Liver (tissue), 9 donors: ENCODE data around the gene SNX3. TPM values are rescaled to one million over a fixed set of nuclear protein-coding genes. Genes with fewer than 3 reads are reported as not detected.

Source experiments
- DNase-seq: peaks from one replicate; pipeline ENCODE4 v3.0.0-alpha.2; 2017; ENCODE audit warnings: low spot score
- H3K27ac ChIP-seq, 2 donors: one replicate each; pipeline ENCODE4 v1.7.0; 2013; ENCODE audit warnings: inconsistent platforms in 2 of 2, low read length in 2 of 2, control low read depth in 1 of 2, low read depth in 1 of 2, mild to moderate bottlenecking in 1 of 2
- H3K27me3 ChIP-seq, 4 donors: one replicate each; pipeline versions ENCODE4 v1.6.1 to v1.7.0; 2013; ENCODE audit warnings: low read length in 3 of 4, inconsistent platforms in 1 of 4, mild to moderate bottlenecking in 1 of 4, moderate library complexity in 1 of 4; ENCODE audit not compliant: control insufficient read depth in 4 of 4, insufficient read depth in 4 of 4
- H3K36me3 ChIP-seq, 4 donors: one replicate each; pipeline versions ENCODE4 v1.6.1 to v1.7.0; 2013; ENCODE audit warnings: low read length in 3 of 4, mild to moderate bottlenecking in 3 of 4, low read depth in 1 of 4, moderate library complexity in 1 of 4; ENCODE audit not compliant: control insufficient read depth in 4 of 4, insufficient read depth in 3 of 4
- H3K4me1 ChIP-seq, 4 donors: one replicate each; pipeline versions ENCODE4 v1.6.1 to v1.7.0; 2013; ENCODE audit warnings: low read length in 3 of 4, mild to moderate bottlenecking in 3 of 4, moderate library complexity in 1 of 4; ENCODE audit not compliant: control insufficient read depth in 4 of 4, insufficient read depth in 4 of 4
- H3K4me3 ChIP-seq, 3 donors: one replicate each; pipeline versions ENCODE4 v1.6.1 to v1.7.0; 2013; ENCODE audit warnings: low read length in 3 of 3, control low read depth in 1 of 3, low read depth in 1 of 3, mild to moderate bottlenecking in 1 of 3
- H3K9ac ChIP-seq, 2 donors: one replicate each; pipeline ENCODE4 v1.7.0; 2013; ENCODE audit warnings: low read length in 2 of 2, mild to moderate bottlenecking in 2 of 2, moderate library complexity in 2 of 2, control low read depth in 1 of 2, low read depth in 1 of 2
- H3K9me3 ChIP-seq, 4 donors: one replicate each; pipeline versions ENCODE4 v1.6.1 to v1.7.0; 2013; ENCODE audit warnings: low read length in 3 of 4; ENCODE audit not compliant: control insufficient read depth in 4 of 4
- EGR1 ChIP-seq, 2 donors: IDR thresholded peaks; 2 replicates each; pipeline ENCODE4 v1.6.1; 2016 to 2018; ENCODE audit warnings: antibody characterized with exemption in 2 of 2, low read depth in 2 of 2
- FOXA1 ChIP-seq: IDR thresholded peaks from 2 replicates; pipeline ENCODE4 v1.6.1; 2016; ENCODE audit warnings: antibody characterized with exemption
- FOXA2 ChIP-seq: IDR thresholded peaks from 2 replicates; pipeline ENCODE4 v1.6.1; 2016; ENCODE audit warnings: antibody characterized with exemption
- GABPA ChIP-seq, 2 donors: IDR thresholded peaks in 1 of 2; conservative IDR thresholded peaks in 1 of 2; 2 replicates each; pipeline ENCODE4 v1.6.1; 2016; ENCODE audit warnings: antibody characterized with exemption in 2 of 2, mild to moderate bottlenecking in 1 of 2, moderate library complexity in 1 of 2
- HNF4A ChIP-seq, 2 donors: conservative IDR thresholded peaks; 2 replicates each; pipeline ENCODE4 v1.6.1; 2016; ENCODE audit warnings: antibody characterized with exemption in 2 of 2, mild to moderate bottlenecking in 2 of 2
- HNF4G ChIP-seq: IDR thresholded peaks from 2 replicates; pipeline ENCODE4 v1.6.1; 2016; ENCODE audit warnings: antibody characterized with exemption
- JUND ChIP-seq, 2 donors: IDR thresholded peaks; 2 replicates each; pipeline ENCODE4 v1.6.1; 2016; ENCODE audit warnings: antibody characterized with exemption in 2 of 2
- NR2F2 ChIP-seq: IDR thresholded peaks from 2 replicates; pipeline ENCODE4 v1.6.1; 2016; ENCODE audit warnings: antibody characterized with exemption
- RAD21 ChIP-seq, 2 donors: IDR thresholded peaks; 2 replicates each; pipeline ENCODE4 v1.6.1; 2016; ENCODE audit warnings: antibody characterized with exemption in 2 of 2, mild to moderate bottlenecking in 2 of 2
- RXRA ChIP-seq, 2 donors: IDR thresholded peaks; 2 replicates each; pipeline ENCODE4 v1.6.1; 2017 to 2018; ENCODE audit warnings: antibody characterized with exemption in 2 of 2, mild to moderate bottlenecking in 1 of 2
- SP1 ChIP-seq: IDR thresholded peaks from 2 replicates; pipeline ENCODE4 v1.6.1; 2018; ENCODE audit warnings: antibody characterized with exemption, mild to moderate bottlenecking
- TAF1 ChIP-seq: conservative IDR thresholded peaks from 2 replicates; pipeline ENCODE4 v1.6.1; 2016; ENCODE audit warnings: antibody characterized with exemption, mild to moderate bottlenecking
- YY1 ChIP-seq: IDR thresholded peaks from 2 replicates; pipeline ENCODE4 v1.6.1; 2016; ENCODE audit warnings: antibody characterized with exemption, mild to moderate bottlenecking
- WGBS: extraction: QIAGEN DNeasy Blood & Tissue Kit; methylation state at CpG from one replicate; pipeline ENCODE4 v1.1.7; 2013; 5-methylcytosine and 5-hydroxymethylcytosine counted together
- polyA plus RNA-seq, 2 donors: library from polyadenylated mRNA; stranded (reverse) in 1 of 2; unstranded in 1 of 2; fragments of 200-250 nt in 1 of 2; fragments of >200 nt in 1 of 2; fragmentation: Nextera tagmentation in 1 of 2; extraction: Ambion mirVana in 1 of 2; gene quantifications; one replicate each; pipeline versions ENCODE4 v1.2.1 to v1.2.3, GENCODE V29; 2013 to 2015
- total RNA-seq, 2 donors: library from RNA; depleted of rRNA; stranded (reverse); fragments of >200 nt; gene quantifications; one replicate each; pipeline ENCODE4 v1.2.3, GENCODE V29; 2014
- TF ChIP-seq, protein P1 (sequence below): IDR thresholded peaks from 2 replicates; pipeline ENCODE4 v1.6.1; 2016; ENCODE audit warnings: antibody characterized with exemption
- TF ChIP-seq, protein P2 (sequence below): fragments of 150-350 bp; IDR thresholded peaks from 2 replicates; pipeline ENCODE4 v1.5.1; 2017; ENCODE audit warnings: improper control_type of control experiment, low read depth, low read length; ENCODE audit not compliant: missing input control
- TF ChIP-seq, protein P3 (sequence below): IDR thresholded peaks from 2 replicates; pipeline ENCODE4 v1.6.1; 2016; ENCODE audit warnings: antibody characterized with exemption
- TF ChIP-seq, protein P4 (sequence below): IDR thresholded peaks from 2 replicates; pipeline ENCODE4 v1.6.1; 2016; ENCODE audit warnings: antibody characterized with exemption
- TF ChIP-seq, protein P5 (sequence below): IDR thresholded peaks from 2 replicates; pipeline ENCODE4 v1.6.1; 2016; ENCODE audit warnings: antibody characterized with exemption, mild to moderate bottlenecking
- donor health status: healthy.
- donor health status: healthy.
- donor health status: healthy.
- donor health status: healthy.
- donor health status: healthy.

SNX3 gene
- total and polyA plus RNA-seq, 4 donors: 67.9 to 161 (median 111) TPM

DNA sequence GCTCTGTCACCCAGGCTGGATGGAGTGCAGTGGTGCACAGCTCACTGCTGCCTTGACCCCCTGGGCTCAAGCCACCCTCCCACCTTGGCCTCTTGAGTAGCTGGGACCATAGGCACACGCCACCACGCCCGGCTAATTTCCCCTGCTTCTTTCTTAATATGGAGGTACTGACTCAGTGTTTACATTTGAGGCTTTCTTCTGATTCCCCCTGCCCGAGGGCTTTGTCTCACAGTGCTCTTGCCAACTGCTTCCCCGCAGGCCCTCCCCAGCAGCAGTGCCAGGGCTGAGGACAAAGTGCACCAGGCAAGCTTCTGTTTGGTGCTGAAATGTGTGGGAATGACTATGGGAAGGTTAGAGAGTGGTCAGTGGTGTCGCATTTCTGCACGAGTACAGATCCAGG is 60.2 kb downstream of the SNX3 start:
- no peak for DNase-seq
- peak overlapping the region in 1 of 2 donors; percentile 67 for H3K27ac ChIP-seq
- peaks cover 1 to 11% (median 7%) of the 10 kb centered on the region in 4 donors for H3K4me1 ChIP-seq
- no peak overlapping the region for H3K9ac ChIP-seq
- no peaks in the 10 kb centered on the region for H3K9me3 ChIP-seq
- TF ChIP-seq GABPA (IDR thresholded peaks at IDR 0.05 in 1 of 2, conservative IDR thresholded peaks at IDR 0.05 in 1 of 2): peak in 1 of 2 donors; percentile 29
- no peak for TF ChIP-seq TAF1
- TF ChIP-seq, protein P1, sequence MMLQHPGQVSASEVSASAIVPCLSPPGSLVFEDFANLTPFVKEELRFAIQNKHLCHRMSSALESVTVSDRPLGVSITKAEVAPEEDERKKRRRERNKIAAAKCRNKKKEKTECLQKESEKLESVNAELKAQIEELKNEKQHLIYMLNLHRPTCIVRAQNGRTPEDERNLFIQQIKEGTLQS: no peak
- TF ChIP-seq JUND (IDR thresholded peaks at IDR 0.05): peak; percentile 23 to 69
- no peak for TF ChIP-seq FOXA1
- TF ChIP-seq NR2F2: no peak
- TF ChIP-seq HNF4A (conservative IDR thresholded peaks at IDR 0.05): peak; percentile 92 to 93
- TF ChIP-seq, protein P2, sequence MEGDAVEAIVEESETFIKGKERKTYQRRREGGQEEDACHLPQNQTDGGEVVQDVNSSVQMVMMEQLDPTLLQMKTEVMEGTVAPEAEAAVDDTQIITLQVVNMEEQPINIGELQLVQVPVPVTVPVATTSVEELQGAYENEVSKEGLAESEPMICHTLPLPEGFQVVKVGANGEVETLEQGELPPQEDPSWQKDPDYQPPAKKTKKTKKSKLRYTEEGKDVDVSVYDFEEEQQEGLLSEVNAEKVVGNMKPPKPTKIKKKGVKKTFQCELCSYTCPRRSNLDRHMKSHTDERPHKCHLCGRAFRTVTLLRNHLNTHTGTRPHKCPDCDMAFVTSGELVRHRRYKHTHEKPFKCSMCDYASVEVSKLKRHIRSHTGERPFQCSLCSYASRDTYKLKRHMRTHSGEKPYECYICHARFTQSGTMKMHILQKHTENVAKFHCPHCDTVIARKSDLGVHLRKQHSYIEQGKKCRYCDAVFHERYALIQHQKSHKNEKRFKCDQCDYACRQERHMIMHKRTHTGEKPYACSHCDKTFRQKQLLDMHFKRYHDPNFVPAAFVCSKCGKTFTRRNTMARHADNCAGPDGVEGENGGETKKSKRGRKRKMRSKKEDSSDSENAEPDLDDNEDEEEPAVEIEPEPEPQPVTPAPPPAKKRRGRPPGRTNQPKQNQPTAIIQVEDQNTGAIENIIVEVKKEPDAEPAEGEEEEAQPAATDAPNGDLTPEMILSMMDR: no peak
- peak; percentile 58 to 77 for TF ChIP-seq RXRA (IDR thresholded peaks at IDR 0.05)
- TF ChIP-seq EGR1 (IDR thresholded peaks at IDR 0.05; ENCODE audit: low read depth in 2 of 2): no peak
- TF ChIP-seq RAD21 (IDR thresholded peaks at IDR 0.05): peak; percentile 36 to 51
- no peak for TF ChIP-seq FOXA2
- TF ChIP-seq HNF4G: peak; percentile 83
- TF ChIP-seq, protein P3, sequence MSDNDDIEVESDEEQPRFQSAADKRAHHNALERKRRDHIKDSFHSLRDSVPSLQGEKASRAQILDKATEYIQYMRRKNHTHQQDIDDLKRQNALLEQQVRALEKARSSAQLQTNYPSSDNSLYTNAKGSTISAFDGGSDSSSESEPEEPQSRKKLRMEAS: peak; percentile 19
- TF ChIP-seq, protein P4, sequence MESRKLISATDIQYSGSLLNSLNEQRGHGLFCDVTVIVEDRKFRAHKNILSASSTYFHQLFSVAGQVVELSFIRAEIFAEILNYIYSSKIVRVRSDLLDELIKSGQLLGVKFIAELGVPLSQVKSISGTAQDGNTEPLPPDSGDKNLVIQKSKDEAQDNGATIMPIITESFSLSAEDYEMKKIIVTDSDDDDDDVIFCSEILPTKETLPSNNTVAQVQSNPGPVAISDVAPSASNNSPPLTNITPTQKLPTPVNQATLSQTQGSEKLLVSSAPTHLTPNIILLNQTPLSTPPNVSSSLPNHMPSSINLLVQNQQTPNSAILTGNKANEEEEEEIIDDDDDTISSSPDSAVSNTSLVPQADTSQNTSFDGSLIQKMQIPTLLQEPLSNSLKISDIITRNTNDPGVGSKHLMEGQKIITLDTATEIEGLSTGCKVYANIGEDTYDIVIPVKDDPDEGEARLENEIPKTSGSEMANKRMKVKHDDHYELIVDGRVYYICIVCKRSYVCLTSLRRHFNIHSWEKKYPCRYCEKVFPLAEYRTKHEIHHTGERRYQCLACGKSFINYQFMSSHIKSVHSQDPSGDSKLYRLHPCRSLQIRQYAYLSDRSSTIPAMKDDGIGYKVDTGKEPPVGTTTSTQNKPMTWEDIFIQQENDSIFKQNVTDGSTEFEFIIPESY: no peak
- peak; percentile 67 for TF ChIP-seq YY1
- peak; percentile 81 for TF ChIP-seq SP1
- TF ChIP-seq, protein P5, sequence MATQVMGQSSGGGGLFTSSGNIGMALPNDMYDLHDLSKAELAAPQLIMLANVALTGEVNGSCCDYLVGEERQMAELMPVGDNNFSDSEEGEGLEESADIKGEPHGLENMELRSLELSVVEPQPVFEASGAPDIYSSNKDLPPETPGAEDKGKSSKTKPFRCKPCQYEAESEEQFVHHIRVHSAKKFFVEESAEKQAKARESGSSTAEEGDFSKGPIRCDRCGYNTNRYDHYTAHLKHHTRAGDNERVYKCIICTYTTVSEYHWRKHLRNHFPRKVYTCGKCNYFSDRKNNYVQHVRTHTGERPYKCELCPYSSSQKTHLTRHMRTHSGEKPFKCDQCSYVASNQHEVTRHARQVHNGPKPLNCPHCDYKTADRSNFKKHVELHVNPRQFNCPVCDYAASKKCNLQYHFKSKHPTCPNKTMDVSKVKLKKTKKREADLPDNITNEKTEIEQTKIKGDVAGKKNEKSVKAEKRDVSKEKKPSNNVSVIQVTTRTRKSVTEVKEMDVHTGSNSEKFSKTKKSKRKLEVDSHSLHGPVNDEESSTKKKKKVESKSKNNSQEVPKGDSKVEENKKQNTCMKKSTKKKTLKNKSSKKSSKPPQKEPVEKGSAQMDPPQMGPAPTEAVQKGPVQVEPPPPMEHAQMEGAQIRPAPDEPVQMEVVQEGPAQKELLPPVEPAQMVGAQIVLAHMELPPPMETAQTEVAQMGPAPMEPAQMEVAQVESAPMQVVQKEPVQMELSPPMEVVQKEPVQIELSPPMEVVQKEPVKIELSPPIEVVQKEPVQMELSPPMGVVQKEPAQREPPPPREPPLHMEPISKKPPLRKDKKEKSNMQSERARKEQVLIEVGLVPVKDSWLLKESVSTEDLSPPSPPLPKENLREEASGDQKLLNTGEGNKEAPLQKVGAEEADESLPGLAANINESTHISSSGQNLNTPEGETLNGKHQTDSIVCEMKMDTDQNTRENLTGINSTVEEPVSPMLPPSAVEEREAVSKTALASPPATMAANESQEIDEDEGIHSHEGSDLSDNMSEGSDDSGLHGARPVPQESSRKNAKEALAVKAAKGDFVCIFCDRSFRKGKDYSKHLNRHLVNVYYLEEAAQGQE: peak; percentile 89
- no peak overlapping the region for H3K4me3 ChIP-seq
- H3K36me3 ChIP-seq: no peaks in the 10 kb centered on the region
- no peaks in the 10 kb centered on the region for H3K27me3 ChIP-seq
- WGBS: 58% methylated on average over 7 of the region's 7 CpGs
